Measurements from ENCODE around the gene SHISA5. TPM values are rescaled to one million over a fixed set of nuclear protein-coding genes. Genes with fewer than 3 reads are reported as not detected.

The SHISA5 gene
- total and polyA plus RNA-seq, 2 donors (not counting 1 experiment from before 2014, with no cell fraction given), result 147 to 183 TPM

DNA sequence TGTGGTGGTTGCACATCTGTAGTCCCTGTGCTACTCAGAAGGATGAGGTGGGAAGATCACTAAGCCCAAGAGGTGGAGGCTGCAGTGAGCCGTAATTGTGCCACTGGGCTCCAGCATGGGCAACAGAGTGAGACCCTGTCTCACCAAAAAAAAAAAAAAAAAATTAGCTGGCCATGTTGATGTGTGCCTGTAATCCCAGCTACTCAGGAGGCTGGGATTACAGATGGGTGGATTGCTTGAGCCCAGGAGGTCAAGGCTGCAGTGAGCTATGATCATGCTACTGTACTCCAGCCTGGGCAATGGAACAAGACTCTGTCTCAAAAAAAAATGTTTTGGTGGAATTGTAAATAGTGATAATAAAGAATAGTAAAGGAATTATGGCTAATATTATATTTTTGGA lies 47.5 kb downstream of the SHISA5 start:
- H3K79me2 ChIP-seq (ENCODE audit: control insufficient read depth, insufficient read depth, low read length), result no peaks in the 10 kb centered on the region
- no peak overlapping the region for H3K27ac Mint-ChIP-seq

DNA sequence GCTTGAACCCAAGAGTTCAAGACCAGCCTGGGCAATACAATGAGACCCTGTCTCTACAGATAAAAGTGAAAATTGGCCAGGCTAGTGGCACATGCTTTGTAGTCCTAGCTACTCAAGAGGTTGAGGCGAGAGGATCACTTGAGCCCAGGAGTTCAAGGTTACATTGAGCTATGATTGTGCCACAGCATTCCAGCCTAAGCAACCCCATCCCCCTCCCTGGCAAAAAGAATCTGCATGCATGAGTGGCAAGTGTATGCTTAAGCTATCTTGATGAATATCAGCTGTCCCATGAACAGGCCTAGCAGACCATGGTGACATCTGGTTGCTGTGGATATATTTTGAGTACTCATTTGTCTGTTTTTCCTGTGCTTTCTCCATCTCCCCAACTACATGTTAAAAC lies 52.7 kb downstream of the SHISA5 start:
- H3K4me3 ChIP-seq (ENCODE audit: control extremely low read depth in 1 of 5, extremely low read depth in 1 of 5, insufficient read depth in 1 of 5, low read depth in 2 of 5, low read length in 4 of 5), result no peak overlapping the region
- H3K4me3 Mint-ChIP-seq, result no peak overlapping the region
- H3K9me3 Mint-ChIP-seq (ENCODE audit: insufficient read depth), result no peaks in the 10 kb centered on the region
- no peaks in the 10 kb centered on the region for H3K9me3 ChIP-seq (ENCODE audit: control extremely low read depth in 1 of 3, control insufficient read depth in 2 of 3, insufficient read depth in 1 of 3, low read length in 2 of 3)
- ChIA-PET CTCF (interaction anchor here (1.5 to 12.1 kb wide), 3 partner anchors 11 to 52 kb away, joined by 3 to 116 read pairs (median 7); partner anchors contain the start of genes CCDC51 and TMA7), POLR2A (no interaction called here)
- no peaks in the 10 kb centered on the region for H3K27me3 ChIP-seq (replicated peaks in 1 of 4; ENCODE audit: control extremely low read depth in 1 of 4, control insufficient read depth in 3 of 4, insufficient read depth in 4 of 4, low read length in 3 of 4)
- H3K27ac ChIP-seq (ENCODE audit: low read length in 2 of 2), result no peak overlapping the region
- no peak overlapping the region for H3K4me2 ChIP-seq (replicated peaks; ENCODE audit: low read depth, low read length, poor library complexity, severe bottlenecking)
- ATAC-seq (ENCODE audit: low read depth) (no peak), DNase-seq (no peak)
- intact Hi-C loops (cut with micrococcal nuclease), result no loop called here
- H3K79me2 ChIP-seq (ENCODE audit: control insufficient read depth, insufficient read depth, low read length), result peaks cover 23% of the 10 kb centered on the region
- H2AFZ ChIP-seq (ENCODE audit: insufficient read depth, low read depth, low read length, poor library complexity, severe bottlenecking), result no peak overlapping the region
- H3K27me3 Mint-ChIP-seq, result no peaks in the 10 kb centered on the region
- peaks cover 21% of the 10 kb centered on the region for H3K4me1 Mint-ChIP-seq
- no CpG with 5 or more reads among the region's 1 CpG for WGBS (ENCODE audit: insufficient coverage)
- H3K36me3 ChIP-seq (replicated peaks in 1 of 2; ENCODE audit: control extremely low read depth in 1 of 2, control insufficient read depth in 1 of 2, extremely low read depth in 1 of 2, insufficient read depth in 2 of 2, low read length in 1 of 2), result peaks cover 5 to 37% of the 10 kb centered on the region in 2 experiments
- TF ChIP-seq EZH2 (IDR thresholded peaks at IDR 0.05; ENCODE audit: borderline replicate concordance, insufficient read depth, low read depth, low read length, poor library complexity, severe bottlenecking), result no peak
- TF ChIP-seq, protein P1, sequence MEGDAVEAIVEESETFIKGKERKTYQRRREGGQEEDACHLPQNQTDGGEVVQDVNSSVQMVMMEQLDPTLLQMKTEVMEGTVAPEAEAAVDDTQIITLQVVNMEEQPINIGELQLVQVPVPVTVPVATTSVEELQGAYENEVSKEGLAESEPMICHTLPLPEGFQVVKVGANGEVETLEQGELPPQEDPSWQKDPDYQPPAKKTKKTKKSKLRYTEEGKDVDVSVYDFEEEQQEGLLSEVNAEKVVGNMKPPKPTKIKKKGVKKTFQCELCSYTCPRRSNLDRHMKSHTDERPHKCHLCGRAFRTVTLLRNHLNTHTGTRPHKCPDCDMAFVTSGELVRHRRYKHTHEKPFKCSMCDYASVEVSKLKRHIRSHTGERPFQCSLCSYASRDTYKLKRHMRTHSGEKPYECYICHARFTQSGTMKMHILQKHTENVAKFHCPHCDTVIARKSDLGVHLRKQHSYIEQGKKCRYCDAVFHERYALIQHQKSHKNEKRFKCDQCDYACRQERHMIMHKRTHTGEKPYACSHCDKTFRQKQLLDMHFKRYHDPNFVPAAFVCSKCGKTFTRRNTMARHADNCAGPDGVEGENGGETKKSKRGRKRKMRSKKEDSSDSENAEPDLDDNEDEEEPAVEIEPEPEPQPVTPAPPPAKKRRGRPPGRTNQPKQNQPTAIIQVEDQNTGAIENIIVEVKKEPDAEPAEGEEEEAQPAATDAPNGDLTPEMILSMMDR (IDR thresholded peaks at IDR 0.05), result no peak
- no peak overlapping the region for H3K9ac ChIP-seq (ENCODE audit: low read length)
- H4K20me1 ChIP-seq (ENCODE audit: control insufficient read depth, insufficient read depth, low read length, poor library complexity, severe bottlenecking), result no peaks in the 10 kb centered on the region
- no peak overlapping the region for H3K27ac Mint-ChIP-seq
- peaks cover 9 to 12% of the 10 kb centered on the region in 2 donors for H3K4me1 ChIP-seq (ENCODE audit: control insufficient read depth in 2 of 2, insufficient read depth in 2 of 2, low read length in 2 of 2)

More for the DNA sequence above, 47.5 kb downstream of the SHISA5 start:
- no peaks in the 10 kb centered on the region for H3K4me1 ChIP-seq (ENCODE audit: control insufficient read depth in 2 of 2, insufficient read depth in 2 of 2, low read length in 2 of 2)
- Mint-ChIP-seq H3K27me3 (no peaks in the 10 kb centered on the region), H3K4me3 (no peak overlapping the region), H3K9me3 (ENCODE audit: insufficient read depth) (no peaks in the 10 kb centered on the region), H3K4me1 (no peaks in the 10 kb centered on the region)
- TF ChIP-seq, protein P1 (IDR thresholded peaks at IDR 0.05), result no peak
- TF ChIP-seq EZH2 (IDR thresholded peaks at IDR 0.05; ENCODE audit: borderline replicate concordance, insufficient read depth, low read depth, low read length, poor library complexity, severe bottlenecking), result no peak
- WGBS (ENCODE audit: insufficient coverage), result no CpG with 5 or more reads among the region's 1 CpG
- H3K27me3 ChIP-seq (replicated peaks in 1 of 4; ENCODE audit: control extremely low read depth in 1 of 4, control insufficient read depth in 3 of 4, insufficient read depth in 4 of 4, low read length in 3 of 4), result no peaks in the 10 kb centered on the region
- H3K4me3 ChIP-seq (ENCODE audit: control extremely low read depth in 1 of 5, extremely low read depth in 1 of 5, insufficient read depth in 1 of 5, low read depth in 2 of 5, low read length in 4 of 5), result no peak overlapping the region
- ATAC-seq (ENCODE audit: low read depth), result no peak
- ChIA-PET CTCF (interaction anchor here (1.2 to 4.4 kb wide), 3 partner anchors 20 to 56 kb away, joined by 4 to 29 read pairs (median 6); no protein-coding TSS in a partner anchor), POLR2A (no interaction called here)
- H4K20me1 ChIP-seq (ENCODE audit: control insufficient read depth, insufficient read depth, low read length, poor library complexity, severe bottlenecking), result no peaks in the 10 kb centered on the region
- no peak for DNase-seq
- no peak overlapping the region for H3K9ac ChIP-seq (ENCODE audit: low read length)
- no peak overlapping the region for H2AFZ ChIP-seq (ENCODE audit: insufficient read depth, low read depth, low read length, poor library complexity, severe bottlenecking)
- H3K9me3 ChIP-seq (ENCODE audit: control extremely low read depth in 1 of 3, control insufficient read depth in 2 of 3, insufficient read depth in 1 of 3, low read length in 2 of 3), result no peaks in the 10 kb centered on the region
- intact Hi-C loops (cut with micrococcal nuclease), result no loop called here
- H3K4me2 ChIP-seq (replicated peaks; ENCODE audit: low read depth, low read length, poor library complexity, severe bottlenecking), result no peak overlapping the region
- peaks cover 8 to 59% of the 10 kb centered on the region in 2 experiments for H3K36me3 ChIP-seq (replicated peaks in 1 of 2; ENCODE audit: control extremely low read depth in 1 of 2, control insufficient read depth in 1 of 2, extremely low read depth in 1 of 2, insufficient read depth in 2 of 2, low read length in 1 of 2)
- H3K27ac ChIP-seq (ENCODE audit: low read length in 2 of 2), result no peak overlapping the region

All from B cell (primary cell).